LHCN-M2 (cell line): ENCODE results near the gene ZNF213. TPM values are rescaled to one million over a fixed set of nuclear protein-coding genes. Genes with fewer than 3 reads are reported as not detected.
"Not testable (repeated sequence)": the region's sequence is repeated elsewhere in the genome, so short reads cannot be mapped to it uniquely, and the experiment has no call there.

Experiments used
- DNase-seq: peaks from one replicate; pipeline ENCODE4 v3.0.0-alpha.2; 2012; ENCODE audit warnings: low read depth
- total RNA-seq: library from RNA; depleted of rRNA; stranded (reverse); fragments of >200 nt; gene quantifications from 2 replicates; pipeline ENCODE4 v1.2.3, GENCODE V29; 2014

The ZNF213 gene
- total RNA-seq, 1 experiment from 2014 or later, result 4.7 TPM

GRCh38 chr16:3170440-3171180 is 35.8 kb downstream of the ZNF213 start:
- DNase-seq, result no peak

GRCh38 chr16:3171181-3171854 is 36.5 kb downstream of the ZNF213 start:
- DNase-seq, result no peak

GRCh38 chr16:3171855-3172593 is 37.2 kb downstream of the ZNF213 start:
- DNase-seq, result peak; percentile 71

- no peak for DNase-seq
Measured at GRCh38 chr16:3173892-3174617, 39.2 kb downstream of the ZNF213 start.

GRCh38 chr16:3174618-3175148 is 39.9 kb downstream of the ZNF213 start:
- DNase-seq, result no peak

- DNase-seq, result peak; percentile 69
Measured at GRCh38 chr16:3175157-3176093, 40.6 kb downstream of the ZNF213 start.

GRCh38 chr16:3179651-3180050 is 44.8 kb downstream of the ZNF213 start:
- no peak for DNase-seq

- no peak for DNase-seq
Measured at GRCh38 chr16:3180445-3180878, 45.6 kb downstream of the ZNF213 start.

- not testable (repeated sequence) for DNase-seq
Measured at GRCh38 chr16:3182293-3182607, 47.4 kb downstream of the ZNF213 start.

GRCh38 chr16:3182608-3183444 is 48.0 kb downstream of the ZNF213 start:
- peak; percentile 76 for DNase-seq

GRCh38 chr16:3183445-3184139 is 48.8 kb downstream of the ZNF213 start:
- DNase-seq, result no peak

- DNase-seq, result no peak
Measured at GRCh38 chr16:3186946-3187690, 52.3 kb downstream of the ZNF213 start.

- DNase-seq, result peak; percentile 80
Measured at GRCh38 chr16:3187798-3188674, 53.2 kb downstream of the ZNF213 start, which contains the start of gene OR1F1. Gene OR1F1, plus strand, starts transcription at chr16:3188204.

- DNase-seq, result no peak
Measured at GRCh38 chr16:3188675-3188924, 53.8 kb downstream of the ZNF213 start.

GRCh38 chr16:3188925-3189825 is 54.3 kb downstream of the ZNF213 start:
- peak; percentile 76 for DNase-seq

- no peak for DNase-seq
Measured at GRCh38 chr16:3189869-3190268, 55.0 kb downstream of the ZNF213 start.
